HL-60/S4 (cell line): ENCODE measurements around the gene CDON.

Source experiments
- in situ Hi-C: fragments of 300-500 bp; cut with MboI; formaldehyde crosslinking; loops from 2 replicates; pipeline ENCODE4 v1.14.3; 2022; ENCODE audit warnings: low sequenced_read_pairs

The CDON gene

DNA sequence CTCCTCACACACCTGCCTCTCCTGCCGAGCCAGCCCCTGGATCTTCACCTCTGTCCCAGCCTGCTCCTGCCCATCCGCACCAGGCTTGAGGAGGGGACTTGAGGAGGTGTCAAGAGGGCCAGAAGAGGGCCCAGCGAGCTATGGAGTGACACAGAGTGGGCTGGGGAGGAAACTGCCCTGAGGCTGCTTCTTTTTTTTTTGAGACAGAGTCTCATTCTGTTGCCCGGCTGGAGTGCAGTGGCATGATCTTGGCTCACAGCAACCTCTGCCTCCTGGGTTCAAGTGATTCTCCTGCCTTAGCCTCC is 21.9 kb upstream of the CDON start:
- in situ Hi-C loops = no loop called here

GRCh38 chr11:126083829-126084607 is 21.4 kb upstream of the CDON start:
- in situ Hi-C loops = no loop called here

DNA sequence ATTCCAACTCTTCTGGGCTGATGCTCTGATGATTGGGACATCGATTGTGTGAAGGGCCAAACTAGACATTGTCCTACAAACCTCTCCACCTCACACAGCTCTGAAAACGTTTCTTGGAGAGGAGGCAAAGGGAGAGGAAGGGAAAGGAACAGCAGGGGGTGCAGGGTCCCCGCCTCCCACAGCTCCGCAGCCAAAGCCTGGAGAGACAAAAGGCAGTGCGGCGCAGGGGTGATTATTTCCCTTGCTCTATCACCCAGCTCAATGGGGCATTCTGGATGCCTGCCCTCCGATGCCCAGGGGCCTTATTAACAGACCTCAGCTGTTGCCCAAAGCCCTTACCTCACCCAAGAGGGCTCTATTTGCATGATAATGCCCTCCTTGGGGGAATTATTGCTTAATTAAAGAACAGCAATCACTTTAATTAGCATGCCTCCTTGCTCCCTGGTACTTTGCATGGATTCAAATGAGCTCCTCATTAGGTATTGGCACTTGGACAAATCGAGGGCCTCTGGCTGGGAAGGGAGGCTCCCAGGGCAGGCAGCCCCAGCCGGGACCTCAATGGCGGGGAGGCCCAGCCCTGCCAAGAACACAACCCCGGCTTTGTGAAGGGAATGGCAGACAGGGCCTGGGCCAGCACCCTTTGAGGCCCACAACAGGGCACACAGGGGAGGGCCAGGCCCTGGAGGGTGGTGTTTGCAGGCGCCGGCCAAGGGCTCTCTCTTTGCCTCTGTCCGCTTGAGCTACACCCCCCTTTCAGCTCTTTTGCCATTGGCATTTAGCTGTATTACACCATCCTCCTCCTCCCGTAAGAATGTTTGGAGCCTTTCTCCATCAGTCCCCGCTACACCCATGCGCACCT is 19.8 kb upstream of the CDON start:
- in situ Hi-C loops = no loop called here

DNA sequence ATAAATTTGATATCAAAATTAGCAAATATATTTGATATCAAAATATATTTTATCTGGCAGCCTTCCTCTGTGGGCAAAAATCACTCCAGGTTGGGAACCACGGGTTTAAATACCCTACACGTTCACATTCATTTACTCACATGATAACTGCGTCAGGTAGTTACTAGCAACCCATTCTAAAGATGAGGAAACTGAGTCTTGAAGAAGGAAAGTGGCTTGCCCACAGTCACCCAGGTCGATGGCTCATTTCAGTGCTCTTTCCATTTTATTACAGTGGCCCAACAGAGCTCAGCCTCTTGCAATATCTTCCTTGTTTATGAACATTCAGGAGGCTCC is 19.2 kb upstream of the CDON start:
- in situ Hi-C loops = no loop called here

GRCh38 chr11:126080161-126080941 is 17.7 kb upstream of the CDON start:
- in situ Hi-C loops = no loop called here

GRCh38 chr11:126079621-126080124 is 17.0 kb upstream of the CDON start:
- in situ Hi-C loops = no loop called here

GRCh38 chr11:126076641-126077040 is 14.0 kb upstream of the CDON start:
- in situ Hi-C loops = no loop called here

GRCh38 chr11:126072801-126073594 is 10.3 kb upstream of the CDON start:
- in situ Hi-C loops = no loop called here

DNA sequence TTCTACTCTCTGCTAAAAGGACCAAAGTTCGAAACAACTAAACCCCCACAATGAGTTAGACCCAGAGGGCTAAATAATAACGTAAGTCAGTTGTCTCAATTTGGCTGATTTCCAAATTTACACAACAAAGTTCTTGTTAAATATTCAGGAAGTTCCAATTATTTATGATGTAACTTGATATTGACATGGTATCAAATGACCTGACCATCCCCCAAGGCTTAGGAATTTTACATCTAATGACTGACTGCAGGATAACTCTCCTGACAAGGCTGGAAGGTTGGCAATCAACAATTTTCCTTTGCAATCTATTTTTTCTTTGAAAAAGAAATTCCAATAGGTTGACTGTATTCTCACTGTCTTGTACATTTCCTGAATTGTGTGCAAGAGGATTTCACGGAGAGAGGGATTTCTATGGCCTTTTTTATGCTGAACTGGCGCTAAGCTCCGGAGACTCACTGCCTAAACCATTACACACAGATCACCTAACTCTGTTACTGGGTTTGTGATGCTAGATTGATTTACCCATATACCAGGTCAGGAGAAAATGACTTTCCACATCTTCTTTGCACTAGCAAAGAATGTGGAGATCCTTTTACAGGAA is 9.6 kb upstream of the CDON start:
- in situ Hi-C loops = no loop called here

GRCh38 chr11:126063507-126063852 is 814 bp upstream of the CDON start:
- in situ Hi-C loops = no loop called here

- in situ Hi-C loops = no loop called here
These were observed 673 bp downstream of the CDON start for GRCh38 chr11:126061707-126062678.

- in situ Hi-C loops = no loop called here
These were observed 1.9 kb downstream of the CDON start for GRCh38 chr11:126060757-126061171.

- in situ Hi-C loops = no loop called here
These were observed 3.4 kb downstream of the CDON start for GRCh38 chr11:126059238-126059781.

GRCh38 chr11:126058105-126058874 is 4.4 kb downstream of the CDON start:
- in situ Hi-C loops = no loop called here

DNA sequence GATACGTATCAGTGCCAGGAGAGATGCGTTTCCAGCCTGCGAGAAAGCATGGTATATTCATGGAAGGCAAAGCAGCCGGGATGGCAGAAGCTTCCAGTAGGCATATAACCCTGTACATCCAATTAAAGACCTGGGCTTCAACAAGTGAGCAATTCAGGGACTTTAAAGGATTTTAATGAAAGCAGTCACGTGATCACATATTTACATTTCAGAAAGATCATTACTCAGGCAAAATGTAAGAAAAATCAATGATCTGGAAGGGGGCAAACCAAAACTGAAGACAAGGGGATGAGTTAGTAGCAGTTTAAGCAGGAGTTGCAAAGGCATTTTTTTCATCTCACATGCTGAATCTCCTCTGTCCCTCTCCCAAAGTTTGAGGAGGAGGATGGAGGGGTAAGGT is 7.8 kb downstream of the CDON start:
- in situ Hi-C loops = no loop called here

GRCh38 chr11:126054408-126054807 is 8.3 kb downstream of the CDON start:
- in situ Hi-C loops = no loop called here

- in situ Hi-C loops = no loop called here
These were observed 9.0 kb downstream of the CDON start for GRCh38 chr11:126053415-126054286.
